ENCODE data around the gene CDCA4.
A peak's percentile ranks its signal among the peaks of the same experiment; 100 is the strongest.
"Not testable (repeated sequence)": the region's sequence is repeated elsewhere in the genome, so short reads cannot be mapped to it uniquely, and the experiment has no call there.

The CDCA4 gene

GRCh38 chr14:105030836-105031396 is 10.0 kb upstream of the CDCA4 start:
- DNase-seq = no peak

DNA sequence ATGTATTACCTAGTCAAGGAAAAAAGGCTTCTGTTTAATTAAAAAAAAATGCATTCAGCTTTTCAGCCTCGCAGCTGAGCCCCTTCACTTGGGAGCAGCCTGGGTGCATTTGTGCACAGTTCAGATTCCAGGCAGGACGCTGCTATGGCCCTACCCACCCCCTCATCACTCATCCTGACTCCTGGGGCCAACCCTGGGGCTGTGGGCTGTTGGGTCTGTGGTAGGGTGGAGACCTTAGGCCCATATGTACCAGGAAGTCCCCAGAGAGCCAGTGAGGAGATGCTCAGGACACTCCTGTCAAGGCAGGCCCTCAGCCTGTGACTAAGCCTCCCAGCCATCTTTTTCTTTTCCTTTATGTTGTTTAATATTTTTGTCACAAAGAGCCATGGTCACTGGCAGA is 9.3 kb upstream of the CDCA4 start:
- no peak for DNase-seq

DNA sequence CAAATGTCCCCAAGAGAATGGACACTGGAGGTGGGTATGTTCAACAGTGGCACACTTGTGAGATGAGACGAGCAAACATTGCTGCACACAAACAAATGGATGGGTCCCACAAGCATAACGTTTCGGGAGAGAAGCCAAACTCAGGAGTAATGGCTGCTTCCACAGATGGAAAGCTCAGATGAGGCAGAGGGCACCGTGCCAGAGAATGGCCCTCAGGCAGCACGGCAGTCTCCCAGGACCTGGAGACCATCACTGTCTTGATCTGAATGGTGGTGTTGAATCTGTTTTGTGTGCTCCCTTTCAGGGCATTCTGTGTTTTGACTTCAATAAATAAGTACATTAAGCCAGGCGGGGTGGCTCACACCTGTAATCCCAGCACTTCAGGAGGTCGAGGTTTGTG is 8.5 kb upstream of the CDCA4 start:
- no peak for DNase-seq

- DNase-seq = no peak
Measured at GRCh38 chr14:105028251-105028927, 7.5 kb upstream of the CDCA4 start.

DNA sequence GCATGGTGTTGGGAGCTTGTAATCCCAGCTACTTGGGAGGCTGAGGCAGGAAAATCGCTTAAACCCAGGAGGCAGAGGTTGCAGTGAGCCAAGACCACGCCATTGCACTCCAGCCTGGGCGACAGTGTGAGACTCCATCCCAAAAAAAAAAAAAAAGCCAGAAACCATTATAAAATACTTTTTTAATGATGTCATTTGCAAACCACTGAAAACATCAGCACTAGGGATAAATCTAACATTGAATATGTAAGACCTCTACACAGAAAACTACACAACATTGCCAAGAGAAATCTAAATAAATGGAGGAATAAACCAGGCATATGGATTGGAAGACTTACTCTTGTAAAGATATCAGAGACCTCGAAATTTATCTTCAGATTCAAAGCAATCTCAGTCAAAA is 6.8 kb upstream of the CDCA4 start:
- DNase-seq = not testable (repeated sequence)

DNA sequence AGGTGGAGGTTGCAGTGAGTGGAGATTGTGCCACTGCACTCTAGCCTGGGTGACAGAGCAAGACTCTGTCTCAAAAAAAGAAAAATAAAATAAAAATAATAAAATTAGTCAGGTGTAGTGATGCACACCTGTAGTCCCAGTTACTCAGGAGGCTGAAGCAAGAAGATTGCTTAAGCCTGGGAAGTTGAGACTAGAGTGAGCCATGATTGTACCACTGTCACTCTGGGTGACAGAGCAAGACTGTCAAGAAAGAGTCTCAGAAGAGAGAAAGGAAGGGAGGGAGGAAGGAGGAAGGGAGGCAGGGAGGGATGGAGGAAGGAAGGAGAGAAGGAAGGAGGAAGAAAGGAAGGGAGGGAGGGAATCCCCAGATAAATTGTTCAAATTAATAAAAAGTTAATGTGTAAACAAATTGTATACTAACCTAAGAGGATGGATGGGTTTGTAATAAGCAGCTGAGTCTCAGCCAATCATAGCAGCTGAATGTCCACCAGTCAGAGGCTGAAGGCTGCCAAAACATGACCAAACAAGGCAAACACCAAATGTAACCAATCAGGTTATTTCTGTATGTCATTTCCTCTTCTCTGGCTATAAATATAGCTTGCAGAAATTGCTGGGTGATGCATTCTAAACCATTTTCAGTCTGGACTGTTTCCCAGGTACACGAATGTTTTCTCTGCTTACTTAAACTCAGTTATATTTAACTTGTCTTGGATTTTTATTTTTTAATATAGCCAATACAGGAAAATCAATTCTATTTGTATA is 6.1 kb upstream of the CDCA4 start:
- no peak for DNase-seq

DNA sequence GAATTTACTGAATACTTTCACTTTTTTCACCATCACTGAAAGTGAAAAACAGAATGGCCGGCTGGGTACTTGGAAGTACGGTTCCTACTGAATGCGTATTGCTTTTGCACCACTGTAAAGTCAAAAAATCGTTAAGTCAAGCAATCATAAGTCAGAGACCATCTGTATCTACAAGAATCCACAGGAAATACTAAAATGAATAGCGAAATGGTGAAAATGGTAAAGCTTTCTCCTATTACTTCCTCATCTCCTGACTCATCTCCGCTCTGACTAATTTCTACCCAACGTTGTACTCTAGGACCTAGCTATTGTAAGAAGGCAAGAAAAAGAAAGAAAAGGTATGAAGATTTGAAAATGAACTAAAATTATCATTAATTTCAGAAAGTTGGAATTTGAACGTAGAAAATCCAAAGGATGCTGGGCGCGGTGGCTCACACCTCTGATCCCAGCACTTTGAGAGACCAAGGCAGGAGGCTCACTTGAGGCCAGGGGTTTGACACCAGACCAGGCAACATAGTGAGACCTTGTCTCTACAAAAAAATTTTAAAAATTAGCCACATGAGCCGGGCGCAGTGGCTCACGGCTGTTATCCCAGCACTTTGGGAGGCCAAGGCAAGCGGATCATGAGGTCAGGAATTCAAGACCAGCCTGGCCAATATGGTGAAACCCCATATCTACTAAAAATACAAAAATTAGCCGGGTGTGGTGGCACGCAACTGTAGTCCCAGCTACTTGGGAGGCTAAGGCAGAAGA is 5.3 kb upstream of the CDCA4 start:
- no peak for DNase-seq

- no peak for DNase-seq
Measured at GRCh38 chr14:105025429-105025828, 4.5 kb upstream of the CDCA4 start.

- no peak for DNase-seq
Measured at GRCh38 chr14:105023791-105024480, 3.1 kb upstream of the CDCA4 start.

GRCh38 chr14:105023144-105023543 is 2.3 kb upstream of the CDCA4 start:
- DNase-seq = no peak

DNA sequence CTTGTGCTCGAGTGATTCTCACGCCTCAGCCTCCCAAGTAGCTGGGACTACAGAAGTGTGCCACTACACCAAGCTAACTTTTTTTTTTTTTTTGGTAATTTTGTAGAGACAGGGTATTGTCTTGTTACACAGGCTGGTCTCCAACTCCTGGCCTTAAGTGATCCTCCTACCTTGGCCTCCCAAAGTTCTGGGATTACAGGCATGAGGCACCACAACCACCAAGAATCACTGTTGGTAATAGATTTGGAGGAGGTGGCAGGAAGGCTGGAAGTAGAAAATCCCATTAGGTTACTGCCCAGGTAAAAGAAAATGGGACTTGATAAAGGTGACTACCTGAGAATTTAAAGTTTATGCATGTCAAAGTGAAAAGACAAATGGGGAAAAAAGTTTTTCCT is 1.4 kb upstream of the CDCA4 start:
- no peak for DNase-seq

DNA sequence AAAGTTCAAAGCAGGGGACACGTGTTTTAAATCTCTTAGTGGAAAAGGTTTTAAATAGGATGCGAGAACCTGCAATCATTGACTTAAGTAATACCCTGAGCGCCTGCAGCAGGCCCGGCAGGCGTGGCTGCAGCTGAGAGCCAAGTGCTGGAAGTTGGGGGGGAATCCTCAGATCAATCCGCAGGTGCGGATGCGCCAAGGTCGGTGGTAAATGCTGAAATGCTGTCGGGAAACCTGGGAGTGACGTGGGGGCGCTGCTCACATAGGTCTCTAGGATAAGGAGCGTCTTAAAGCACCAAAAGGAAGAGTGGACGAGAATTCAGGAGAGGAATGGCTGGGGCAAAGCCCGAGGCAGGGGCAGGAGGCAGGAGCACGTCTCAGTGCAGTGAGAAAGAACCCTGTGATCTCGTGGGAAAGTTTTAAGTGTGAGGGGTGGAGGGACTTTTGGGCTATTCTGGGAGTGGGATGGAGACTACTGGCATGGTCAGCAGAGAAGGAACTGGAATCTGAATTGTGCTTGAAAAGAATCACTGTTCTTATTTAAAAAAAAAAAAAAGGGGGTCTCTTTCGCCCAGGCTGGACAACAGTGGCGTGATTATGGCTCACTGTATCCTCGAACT is 883 bp upstream of the CDCA4 start:
- peak; percentile 14 for DNase-seq

GRCh38 chr14:105019861-105020814 is 745 bp downstream of the CDCA4 start:
- DNase-seq = peak; percentile 5

- DNase-seq = no peak
Measured at GRCh38 chr14:105018414-105018813, 2.5 kb downstream of the CDCA4 start.

GRCh38 chr14:105015905-105016304 is 5.0 kb downstream of the CDCA4 start:
- no peak for DNase-seq

DNA sequence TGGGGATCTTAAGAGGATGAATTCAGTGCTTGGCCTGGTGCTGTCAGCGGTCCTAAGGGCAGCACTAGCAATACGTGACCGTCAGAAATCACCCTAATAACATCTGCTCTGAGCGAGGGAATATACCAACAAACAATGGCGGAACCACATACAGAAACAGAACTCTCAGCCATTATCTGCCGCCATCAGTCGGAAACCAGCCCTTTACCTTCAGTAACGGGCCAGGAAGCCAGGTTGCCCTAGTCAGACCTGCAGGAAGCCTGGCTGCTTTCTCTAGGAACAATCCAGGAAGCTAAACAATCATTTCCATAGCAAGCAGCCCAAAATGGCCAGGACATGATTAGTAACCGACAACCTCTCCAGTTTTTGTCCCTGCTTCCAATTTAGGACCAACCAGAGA is 5.6 kb downstream of the CDCA4 start:
- no peak for DNase-seq

DNA sequence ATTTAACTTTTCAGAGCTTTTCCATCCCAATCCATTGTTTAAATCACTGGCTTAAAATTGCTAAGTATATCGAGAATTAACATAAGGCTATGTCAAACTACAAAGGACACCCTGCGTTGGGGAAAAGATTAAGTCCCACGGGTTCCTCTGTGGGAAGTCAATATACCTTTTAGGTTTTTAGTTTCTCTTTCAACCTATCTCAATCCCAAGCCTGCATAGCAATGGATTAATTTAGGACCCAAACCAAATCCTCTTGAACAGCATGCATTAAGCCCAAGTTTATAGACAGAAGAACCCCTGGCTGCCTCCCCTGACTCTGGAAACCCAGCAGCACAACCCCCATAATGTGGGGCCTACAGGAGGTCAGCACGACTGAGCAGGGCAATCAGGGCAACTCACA is 6.3 kb downstream of the CDCA4 start:
- no peak for DNase-seq

GRCh38 chr14:105014032-105014431 is 6.9 kb downstream of the CDCA4 start:
- DNase-seq = no peak

DNA sequence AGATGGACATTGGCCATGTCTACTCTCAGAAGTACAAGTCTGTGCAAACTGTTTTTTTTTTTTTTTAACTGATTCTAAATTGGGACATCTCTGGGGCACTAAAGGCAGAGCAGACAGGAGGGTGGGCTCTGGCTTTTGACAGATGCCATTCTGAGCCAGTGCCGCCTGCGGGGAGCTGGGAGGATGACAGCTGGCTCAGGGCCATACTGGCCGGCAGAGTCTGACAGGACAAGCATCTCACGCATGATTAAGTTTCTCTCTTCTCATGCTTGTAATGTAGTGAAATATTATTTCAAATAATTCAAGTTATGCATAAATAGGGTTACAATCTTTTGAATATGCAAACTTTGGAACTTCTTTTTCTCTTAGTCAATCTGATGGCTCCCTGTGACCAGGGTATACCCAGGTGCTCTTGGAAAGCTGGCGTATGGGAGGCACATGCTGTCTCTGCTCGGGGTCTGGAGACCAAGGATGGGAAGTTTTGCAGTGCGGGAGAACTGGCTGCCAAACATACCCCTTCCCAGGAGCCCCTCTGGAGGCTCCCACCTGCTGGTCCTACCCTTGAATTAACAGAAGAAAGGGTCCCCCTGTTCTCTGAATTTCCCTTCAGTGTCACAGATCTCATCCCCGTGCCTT is 7.6 kb downstream of the CDCA4 start:
- DNase-seq = no peak

- DNase-seq = no peak
Measured at GRCh38 chr14:105012171-105012985, 8.5 kb downstream of the CDCA4 start.
